Measurements from ENCODE around the gene SPATA6.

GRCh38 chr1:48448932-48449331, 23.1 kb downstream of the SPATA6 start:
- TF ChIP-seq POLR2AphosphoS5 (IDR thresholded peaks at IDR 0.05; ENCODE audit: low read depth, low read length) (no peak), CTCF (IDR thresholded peaks at IDR 0.05) (no peak), SIN3A (IDR thresholded peaks at IDR 0.05; ENCODE audit: borderline replicate concordance, insufficient read depth, low read depth, low read length) (no peak)
- TF ChIP-seq, protein P1, sequence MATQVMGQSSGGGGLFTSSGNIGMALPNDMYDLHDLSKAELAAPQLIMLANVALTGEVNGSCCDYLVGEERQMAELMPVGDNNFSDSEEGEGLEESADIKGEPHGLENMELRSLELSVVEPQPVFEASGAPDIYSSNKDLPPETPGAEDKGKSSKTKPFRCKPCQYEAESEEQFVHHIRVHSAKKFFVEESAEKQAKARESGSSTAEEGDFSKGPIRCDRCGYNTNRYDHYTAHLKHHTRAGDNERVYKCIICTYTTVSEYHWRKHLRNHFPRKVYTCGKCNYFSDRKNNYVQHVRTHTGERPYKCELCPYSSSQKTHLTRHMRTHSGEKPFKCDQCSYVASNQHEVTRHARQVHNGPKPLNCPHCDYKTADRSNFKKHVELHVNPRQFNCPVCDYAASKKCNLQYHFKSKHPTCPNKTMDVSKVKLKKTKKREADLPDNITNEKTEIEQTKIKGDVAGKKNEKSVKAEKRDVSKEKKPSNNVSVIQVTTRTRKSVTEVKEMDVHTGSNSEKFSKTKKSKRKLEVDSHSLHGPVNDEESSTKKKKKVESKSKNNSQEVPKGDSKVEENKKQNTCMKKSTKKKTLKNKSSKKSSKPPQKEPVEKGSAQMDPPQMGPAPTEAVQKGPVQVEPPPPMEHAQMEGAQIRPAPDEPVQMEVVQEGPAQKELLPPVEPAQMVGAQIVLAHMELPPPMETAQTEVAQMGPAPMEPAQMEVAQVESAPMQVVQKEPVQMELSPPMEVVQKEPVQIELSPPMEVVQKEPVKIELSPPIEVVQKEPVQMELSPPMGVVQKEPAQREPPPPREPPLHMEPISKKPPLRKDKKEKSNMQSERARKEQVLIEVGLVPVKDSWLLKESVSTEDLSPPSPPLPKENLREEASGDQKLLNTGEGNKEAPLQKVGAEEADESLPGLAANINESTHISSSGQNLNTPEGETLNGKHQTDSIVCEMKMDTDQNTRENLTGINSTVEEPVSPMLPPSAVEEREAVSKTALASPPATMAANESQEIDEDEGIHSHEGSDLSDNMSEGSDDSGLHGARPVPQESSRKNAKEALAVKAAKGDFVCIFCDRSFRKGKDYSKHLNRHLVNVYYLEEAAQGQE (IDR thresholded peaks at IDR 0.05; ENCODE audit: insufficient read depth in 1 of 2, low read depth in 2 of 2, low read length in 1 of 2), result no peak

Measured in Panc1 (cell line).